Parathyroid adenoma (tissue), 2 donors: ENCODE measurements around the gene CTDSPL.

Source experiments
- H2AFZ ChIP-seq: fragments of 300-600 bp; sonication (generic); one replicate; pipeline ENCODE4 v1.7.0; 2017; ENCODE audit warnings: antibody characterized with exemption, mild to moderate bottlenecking
- H3K27ac ChIP-seq: fragments of 300-600 bp; sonication (generic); one replicate; pipeline ENCODE4 v1.7.0; 2017
- H3K27me3 ChIP-seq: fragments of 300-600 bp; sonication (generic); one replicate; pipeline ENCODE4 v1.7.0; 2017; ENCODE audit warnings: low read length; ENCODE audit not compliant: control insufficient read depth, insufficient read depth
- H3K36me3 ChIP-seq: fragments of 300-600 bp; sonication (generic); one replicate; pipeline ENCODE4 v1.7.0; 2017; ENCODE audit warnings: low read length; ENCODE audit not compliant: control insufficient read depth, insufficient read depth
- H3K4me1 ChIP-seq: fragments of 300-600 bp; sonication (generic); one replicate; pipeline ENCODE4 v1.7.0; 2017; ENCODE audit warnings: control low read depth
- H3K4me2 ChIP-seq: fragments of 300-600 bp; sonication (generic); one replicate; pipeline ENCODE4 v1.7.0; 2017; ENCODE audit warnings: low read length
- H3K4me3 ChIP-seq: fragments of 300-600 bp; sonication (generic); one replicate; pipeline ENCODE4 v1.7.0; 2017; ENCODE audit warnings: low read depth, low read length
- H3K79me2 ChIP-seq: fragments of 300-600 bp; sonication (generic); one replicate; pipeline ENCODE4 v1.7.0; 2017; ENCODE audit warnings: control low read depth
- H3K9ac ChIP-seq: fragments of 300-600 bp; sonication (generic); one replicate; pipeline ENCODE4 v1.7.0; 2017; ENCODE audit warnings: mild to moderate bottlenecking
- H3K9me3 ChIP-seq: fragments of 300-600 bp; sonication (generic); one replicate; pipeline ENCODE4 v1.7.0; 2017; ENCODE audit warnings: low read length; ENCODE audit not compliant: control insufficient read depth
- CTCF ChIP-seq: fragments of 300-600 bp; sonication (generic); IDR thresholded peaks from one replicate; pipeline ENCODE4 v1.7.0; 2017; ENCODE audit warnings: antibody characterized with exemption, mild to moderate bottlenecking
- donor health status: primary hyperparathyroidism.

Gene CTDSPL

GRCh38 chr3:37992271-37993066 is 130.8 kb downstream of the CTDSPL start:
- H3K4me3 ChIP-seq: no peak overlapping the region
- H3K27me3 ChIP-seq: no peaks in the 10 kb centered on the region
- no peak for TF ChIP-seq CTCF
- H3K4me2 ChIP-seq: no peak overlapping the region
- H3K79me2 ChIP-seq: no peaks in the 10 kb centered on the region
- no peak overlapping the region for H3K27ac ChIP-seq
- H3K9me3 ChIP-seq: no peaks in the 10 kb centered on the region
- H3K36me3 ChIP-seq: no peaks in the 10 kb centered on the region
- H2AFZ ChIP-seq: no peak overlapping the region
- H3K9ac ChIP-seq: no peak overlapping the region
- no peaks in the 10 kb centered on the region for H3K4me1 ChIP-seq

- H3K4me2 ChIP-seq: no peak overlapping the region
- no peak overlapping the region for H2AFZ ChIP-seq
- H3K79me2 ChIP-seq: no peaks in the 10 kb centered on the region
- H3K9me3 ChIP-seq: no peaks in the 10 kb centered on the region
- H3K36me3 ChIP-seq: no peaks in the 10 kb centered on the region
- no peaks in the 10 kb centered on the region for H3K27me3 ChIP-seq
- H3K27ac ChIP-seq: no peak overlapping the region
- H3K9ac ChIP-seq: no peak overlapping the region
- H3K4me3 ChIP-seq: no peak overlapping the region
- TF ChIP-seq CTCF: no peak
- H3K4me1 ChIP-seq: no peaks in the 10 kb centered on the region
These were observed 131.4 kb downstream of the CTDSPL start for GRCh38 chr3:37993067-37993455.

GRCh38 chr3:37993460-37993819 is 131.8 kb downstream of the CTDSPL start:
- H3K9me3 ChIP-seq: no peaks in the 10 kb centered on the region
- peak overlapping the region; percentile 0 for H3K4me2 ChIP-seq
- peak overlapping the region; percentile 99 for H2AFZ ChIP-seq
- H3K27me3 ChIP-seq: no peaks in the 10 kb centered on the region
- peak overlapping the region; percentile 22 for H3K27ac ChIP-seq
- H3K36me3 ChIP-seq: no peaks in the 10 kb centered on the region
- no peak overlapping the region for H3K4me3 ChIP-seq
- no peak for TF ChIP-seq CTCF
- H3K79me2 ChIP-seq: no peaks in the 10 kb centered on the region
- H3K9ac ChIP-seq: no peak overlapping the region
- H3K4me1 ChIP-seq: no peaks in the 10 kb centered on the region

- H3K4me1 ChIP-seq: no peaks in the 10 kb centered on the region
- no peaks in the 10 kb centered on the region for H3K36me3 ChIP-seq
- H3K4me2 ChIP-seq: peak overlapping the region; percentile 57
- H3K9me3 ChIP-seq: no peaks in the 10 kb centered on the region
- H3K4me3 ChIP-seq: peak overlapping the region; percentile 52
- no peaks in the 10 kb centered on the region for H3K79me2 ChIP-seq
- H2AFZ ChIP-seq: peak overlapping the region; percentile 99
- no peaks in the 10 kb centered on the region for H3K27me3 ChIP-seq
- H3K9ac ChIP-seq: peak overlapping the region; percentile 21
- TF ChIP-seq CTCF: no peak
- H3K27ac ChIP-seq: peak overlapping the region; percentile 22
These were observed 132.3 kb downstream of the CTDSPL start for GRCh38 chr3:37993820-37994638.
